HL-60 (cell line): ENCODE measurements around the gene AK4.
"Not testable (repeated sequence)": the region's sequence is repeated elsewhere in the genome, so short reads cannot be mapped to it uniquely, and the experiment has no call there.

Experiments used
- DNase-seq, 2 experiments: peaks; one replicate each; pipeline ENCODE4 v3.0.0-alpha.2; 2010 to 2020; ENCODE audit warnings: low read depth in 1 of 2, low spot score in 1 of 2
- H3K27ac ChIP-seq: fragments of 250-450 bp; sonication (Bioruptor Pico); replicated peaks from 2 replicates; pipeline ENCODE4 v1.5.1; 2020; ENCODE audit warnings: mild to moderate bottlenecking, moderate library complexity
- H3K27me3 ChIP-seq: fragments of 250-450 bp; sonication (Bioruptor Pico); 2 replicates; pipeline ENCODE4 v1.5.1; 2021; ENCODE audit warnings: mild to moderate bottlenecking, moderate library complexity; ENCODE audit not compliant: insufficient read depth, poor library complexity, severe bottlenecking
- H3K4me3 ChIP-seq: replicated peaks from 2 replicates; pipeline ENCODE4 v1.5.1; 2011; ENCODE audit warnings: mild to moderate bottlenecking, control low read depth, low read length; ENCODE audit not compliant: insufficient read depth
- GABPA ChIP-seq: IDR thresholded peaks from 2 replicates; pipeline ENCODE4 v1.6.1; 2012; ENCODE audit warnings: low read depth
- POLR2AphosphoS5 ChIP-seq: IDR thresholded peaks from 2 replicates; pipeline ENCODE4 v1.6.1; 2012; ENCODE audit warnings: low read depth
- REST ChIP-seq: IDR thresholded peaks from 2 replicates; pipeline ENCODE4 v1.6.1; 2012; ENCODE audit warnings: low read depth; ENCODE audit not compliant: insufficient replicate concordance
- SPI1 ChIP-seq: IDR thresholded peaks from 2 replicates; pipeline ENCODE4 v1.6.1; 2012; ENCODE audit warnings: low read depth, mild to moderate bottlenecking, borderline replicate concordance
- TF ChIP-seq, protein P1 (sequence below): IDR thresholded peaks from one replicate; pipeline ENCODE4 v1.5.1; 2011; ENCODE audit warnings: low read length, control low read depth, inconsistent platforms; ENCODE audit not compliant: insufficient read depth

Gene AK4

DNA sequence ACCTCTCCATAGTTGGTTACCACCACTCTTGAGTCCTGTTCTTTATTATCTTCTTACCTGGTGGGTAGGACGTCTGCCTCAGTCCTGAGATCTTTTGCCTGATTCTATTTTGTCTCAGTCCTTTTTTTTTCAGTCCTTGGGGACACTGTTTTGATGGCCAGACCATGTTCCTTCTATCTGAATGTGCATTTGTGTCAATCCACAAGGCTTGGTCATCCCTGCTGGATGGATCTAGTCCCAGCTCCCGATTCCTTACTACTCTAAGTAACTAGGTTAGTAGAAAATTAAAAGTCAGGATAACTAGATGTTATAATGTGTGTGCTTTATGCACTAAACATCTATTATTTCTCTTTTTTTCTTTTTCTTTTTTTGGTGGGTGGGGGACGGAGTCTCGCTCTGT, 28.1 kb upstream of the AK4 start:
- Histone ChIP-seq H3K4me3 (no peak overlapping the region), H3K27me3 (no peaks in the 10 kb centered on the region), H3K27ac (no peak overlapping the region)
- TF ChIP-seq REST (no peak), GABPA (no peak), POLR2AphosphoS5 (no peak), SPI1 (no peak)
- TF ChIP-seq, protein P1, sequence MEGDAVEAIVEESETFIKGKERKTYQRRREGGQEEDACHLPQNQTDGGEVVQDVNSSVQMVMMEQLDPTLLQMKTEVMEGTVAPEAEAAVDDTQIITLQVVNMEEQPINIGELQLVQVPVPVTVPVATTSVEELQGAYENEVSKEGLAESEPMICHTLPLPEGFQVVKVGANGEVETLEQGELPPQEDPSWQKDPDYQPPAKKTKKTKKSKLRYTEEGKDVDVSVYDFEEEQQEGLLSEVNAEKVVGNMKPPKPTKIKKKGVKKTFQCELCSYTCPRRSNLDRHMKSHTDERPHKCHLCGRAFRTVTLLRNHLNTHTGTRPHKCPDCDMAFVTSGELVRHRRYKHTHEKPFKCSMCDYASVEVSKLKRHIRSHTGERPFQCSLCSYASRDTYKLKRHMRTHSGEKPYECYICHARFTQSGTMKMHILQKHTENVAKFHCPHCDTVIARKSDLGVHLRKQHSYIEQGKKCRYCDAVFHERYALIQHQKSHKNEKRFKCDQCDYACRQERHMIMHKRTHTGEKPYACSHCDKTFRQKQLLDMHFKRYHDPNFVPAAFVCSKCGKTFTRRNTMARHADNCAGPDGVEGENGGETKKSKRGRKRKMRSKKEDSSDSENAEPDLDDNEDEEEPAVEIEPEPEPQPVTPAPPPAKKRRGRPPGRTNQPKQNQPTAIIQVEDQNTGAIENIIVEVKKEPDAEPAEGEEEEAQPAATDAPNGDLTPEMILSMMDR = no peak
- no peak for DNase-seq

- not testable (repeated sequence) for DNase-seq, H3K27ac ChIP-seq, H3K4me3 ChIP-seq, H3K27me3 ChIP-seq
These were observed 18.9 kb upstream of the AK4 start for GRCh38 chr1:65129104-65129503.

GRCh38 chr1:65138524-65138923, 9.5 kb upstream of the AK4 start:
- H3K27ac ChIP-seq = no peak overlapping the region
- no peaks in the 10 kb centered on the region for H3K27me3 ChIP-seq
- no peak for TF ChIP-seq GABPA
- TF ChIP-seq REST = no peak
- TF ChIP-seq POLR2AphosphoS5 = no peak
- TF ChIP-seq, protein P1 = no peak
- no peak overlapping the region for H3K4me3 ChIP-seq
- DNase-seq = no peak

DNA sequence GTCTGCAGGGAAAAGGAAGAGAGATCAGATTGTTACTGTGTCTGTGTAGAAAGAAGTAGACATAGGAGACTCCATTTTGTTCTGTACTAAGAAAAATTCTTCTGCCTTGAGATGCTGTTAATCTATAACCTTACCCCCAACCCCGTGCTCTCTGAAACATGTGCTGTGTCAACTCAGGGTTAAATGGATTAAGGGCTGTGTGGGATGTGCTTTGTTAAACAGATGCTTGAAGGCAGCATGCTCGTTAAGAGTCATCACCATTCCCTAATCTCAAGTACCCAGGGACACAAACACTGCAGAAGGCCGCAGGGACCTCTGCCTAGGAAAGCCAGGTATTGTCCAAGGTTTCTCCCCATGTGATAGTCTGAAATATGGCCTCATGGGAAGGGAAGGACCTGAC, 8.2 kb upstream of the AK4 start:
- not testable (repeated sequence) for H3K27me3 ChIP-seq, DNase-seq

GRCh38 chr1:65141394-65141793, 6.6 kb upstream of the AK4 start:
- TF ChIP-seq, protein P1 = no peak
- TF ChIP-seq SPI1 = no peak
- no peak for TF ChIP-seq POLR2AphosphoS5
- TF ChIP-seq REST = no peak
- TF ChIP-seq GABPA = no peak
- Histone ChIP-seq H3K4me3 (no peak overlapping the region), H3K27me3 (no peaks in the 10 kb centered on the region), H3K27ac (no peak overlapping the region)
- no peak for DNase-seq

More for the DNA sequence above, 8.2 kb upstream of the AK4 start:
- H3K27ac ChIP-seq, H3K4me3 ChIP-seq: not testable (repeated sequence)
